NOMO-1 treated with dmso at 0.1 percent for 144 hours (cell line): ENCODE measurements around the gene SDK1.

ENCODE experiments used
- DNase-seq: peaks from one replicate; lab custom pipeline; 2025; ENCODE audit not compliant: unreplicated experiment; lab: John Stamatoyannopoulos, UW

Gene SDK1

DNA sequence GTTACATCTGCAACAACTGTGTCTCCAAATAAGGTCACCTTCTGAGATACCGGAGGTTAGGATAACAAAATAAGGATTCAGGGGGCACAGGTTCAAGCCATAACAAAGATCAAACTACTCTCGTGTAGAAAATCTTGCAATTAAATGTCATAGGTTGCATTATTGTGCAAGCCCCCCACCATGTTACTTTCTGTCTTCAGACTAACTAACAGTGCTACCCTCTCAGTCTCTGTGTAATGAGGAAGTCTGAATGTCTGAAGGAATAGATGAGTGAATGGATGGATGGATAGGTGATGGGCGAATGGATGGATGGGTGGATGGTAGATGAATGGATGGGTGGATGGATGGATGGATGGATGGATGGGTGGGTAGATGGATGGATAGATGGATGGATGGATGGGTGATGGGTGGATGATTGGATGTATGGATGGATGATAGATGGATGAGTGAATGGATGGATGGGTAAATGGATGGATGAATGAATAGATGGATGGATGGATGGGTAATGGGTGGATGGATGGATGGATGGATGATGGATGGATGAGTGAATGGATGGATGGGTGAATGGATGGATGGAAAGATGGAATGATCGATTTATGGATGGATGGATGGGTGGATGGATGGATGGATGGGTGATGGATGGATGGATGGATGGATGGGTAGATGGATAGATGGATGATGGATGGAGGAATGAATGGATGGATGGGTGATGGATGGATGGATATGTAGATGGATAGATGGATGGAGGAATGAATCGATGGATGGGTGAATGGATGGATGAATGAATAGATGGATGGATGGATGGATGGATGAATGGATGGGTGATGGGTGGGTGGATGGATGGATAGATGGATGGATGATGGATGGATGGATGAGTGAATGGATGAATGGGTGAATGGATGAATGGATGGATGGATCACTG is 823.8 kb downstream of the SDK1 start:
- DNase-seq, result no peak

GRCh38 chr7:4127909-4128560 is 827.0 kb downstream of the SDK1 start:
- no peak for DNase-seq

- DNase-seq, result no peak
Observed at GRCh38 chr7:4129481-4130122, 828.5 kb downstream of the SDK1 start.

- no peak for DNase-seq
Observed at GRCh38 chr7:4131063-4131462, 830.0 kb downstream of the SDK1 start.

DNA sequence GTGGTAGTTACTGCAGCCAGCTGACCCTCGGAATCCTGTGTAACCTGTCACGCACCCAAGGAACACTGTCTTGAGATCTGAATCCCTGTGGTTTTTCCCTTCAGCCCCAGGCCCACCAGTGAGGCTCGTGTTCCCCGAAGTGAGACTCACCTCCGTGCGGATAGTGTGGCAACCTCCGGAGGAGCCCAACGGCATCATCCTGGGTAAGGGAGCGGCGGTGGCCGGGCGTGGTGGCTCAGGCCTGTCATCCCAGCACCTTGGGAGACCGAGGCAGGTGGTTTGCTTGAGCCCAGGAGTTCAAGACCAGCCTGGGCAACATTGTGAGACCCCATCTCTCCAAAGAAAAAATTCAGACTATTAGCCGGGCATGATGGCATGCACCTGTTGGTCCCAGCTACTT is 831.2 kb downstream of the SDK1 start:
- DNase-seq, result no peak

DNA sequence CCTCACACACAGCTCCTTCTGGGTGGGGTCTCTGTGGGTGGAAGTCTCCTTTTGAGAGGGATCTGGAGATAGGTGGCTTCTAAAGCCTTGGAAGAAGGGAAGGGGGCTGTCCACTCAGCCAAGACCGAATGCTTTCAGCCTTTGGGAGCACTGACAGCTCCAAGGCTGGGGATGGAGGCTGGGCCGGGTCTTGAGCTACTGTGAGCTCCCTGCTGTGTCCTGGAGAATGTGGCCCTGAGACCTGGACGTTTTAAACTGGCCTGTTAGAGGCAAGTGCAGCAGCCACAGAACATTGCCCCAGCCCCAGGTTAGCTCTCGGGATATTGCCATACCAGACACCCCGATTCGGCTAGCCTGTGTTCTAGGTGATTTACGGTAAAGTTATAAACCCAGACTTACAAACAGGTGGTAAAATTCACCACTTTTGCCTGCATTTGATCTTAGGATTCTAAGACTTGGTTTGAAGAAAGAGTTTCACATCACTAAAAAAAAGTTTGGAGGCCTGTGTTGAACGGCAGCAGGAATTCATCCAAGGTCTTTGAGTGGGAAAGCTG is 832.5 kb downstream of the SDK1 start:
- no peak for DNase-seq

- no peak for DNase-seq
Observed at GRCh38 chr7:4134204-4134603, 833.2 kb downstream of the SDK1 start.

DNA sequence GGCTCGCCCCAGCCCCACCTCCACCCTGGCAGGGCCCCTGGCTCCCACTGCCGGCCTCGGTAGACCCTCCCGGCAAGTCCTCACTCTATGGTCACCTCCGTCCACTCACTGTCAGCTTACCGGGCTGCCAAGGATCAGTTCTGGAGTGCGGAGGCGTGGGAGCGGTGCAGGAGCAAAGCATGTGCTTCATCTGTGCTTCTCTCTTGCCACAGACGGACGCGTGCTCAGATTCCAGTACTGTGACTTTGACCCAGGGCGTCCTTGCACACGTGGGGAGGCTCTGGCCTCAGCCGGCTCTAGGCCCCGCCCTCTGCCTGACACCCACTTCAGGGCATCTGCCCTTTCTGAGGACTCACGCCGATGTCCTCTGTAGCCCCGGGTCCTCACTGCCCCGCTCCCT is 833.6 kb downstream of the SDK1 start:
- no peak for DNase-seq

DNA sequence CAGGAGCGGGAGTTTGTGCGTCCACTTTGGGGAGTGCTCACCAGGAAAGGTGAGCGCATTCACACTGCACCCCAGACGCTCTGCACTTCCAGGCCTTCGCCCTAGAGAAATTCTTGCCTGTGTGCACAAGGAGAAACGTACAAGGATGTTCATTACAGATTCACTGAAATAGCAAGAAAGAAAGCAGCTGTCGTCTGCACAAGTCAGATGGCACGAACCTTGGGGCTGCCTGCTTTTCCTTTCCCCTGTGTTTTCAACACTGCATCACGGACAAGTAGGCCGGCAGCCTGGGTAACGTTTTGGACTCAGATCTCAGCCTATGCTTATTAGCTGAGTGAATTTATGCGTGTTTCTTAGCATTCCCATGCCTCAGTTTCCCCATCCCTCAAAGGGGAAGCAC is 834.2 kb downstream of the SDK1 start:
- no peak for DNase-seq

DNA sequence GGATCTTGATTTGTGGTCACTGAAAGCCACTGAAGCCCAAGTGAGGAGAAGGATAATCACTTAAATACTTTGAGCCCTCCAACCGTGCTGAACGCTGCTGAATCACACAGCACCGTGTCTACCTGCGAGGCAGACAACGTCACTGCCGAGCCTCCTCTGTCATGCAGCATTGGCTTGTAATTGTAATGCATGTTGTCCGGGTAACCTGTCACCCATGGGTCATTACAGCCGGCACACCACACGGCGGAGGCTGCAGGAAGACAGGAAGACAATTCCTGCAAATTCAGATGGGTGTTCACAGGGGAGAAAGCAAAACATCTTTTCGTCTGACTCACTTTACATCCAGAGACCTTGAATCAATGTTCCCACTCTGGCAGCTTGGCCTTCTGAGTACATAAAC is 835.0 kb downstream of the SDK1 start:
- DNase-seq, result no peak

DNA sequence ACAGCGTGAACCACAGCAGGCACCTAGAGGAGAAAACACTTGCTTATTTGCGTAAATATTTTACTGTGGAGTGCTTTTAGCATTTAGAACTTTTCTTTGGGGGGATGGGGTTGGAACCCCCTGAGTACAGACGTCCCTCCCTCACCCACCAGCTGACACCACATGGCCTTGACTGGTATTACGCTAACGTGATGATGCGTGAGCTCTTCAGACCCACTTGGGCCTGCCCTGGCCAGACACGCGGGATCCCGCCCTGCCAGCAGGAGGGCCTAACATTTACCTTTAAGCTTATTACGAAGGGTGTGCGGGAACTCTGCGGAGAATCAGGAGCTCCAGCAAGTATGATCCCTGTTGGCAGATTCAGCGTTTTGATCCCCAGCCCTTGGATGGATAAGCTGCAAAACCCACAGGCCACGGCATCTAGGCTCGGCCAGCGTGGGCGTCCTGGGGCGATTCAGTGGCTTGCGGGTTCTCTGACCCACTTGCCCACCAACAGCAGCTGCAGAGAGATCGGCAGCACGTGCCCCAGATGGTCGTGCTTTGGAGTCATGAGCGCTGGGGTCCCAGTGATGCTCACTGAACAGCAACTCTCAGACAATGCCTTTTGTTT is 835.6 kb downstream of the SDK1 start:
- no peak for DNase-seq

DNA sequence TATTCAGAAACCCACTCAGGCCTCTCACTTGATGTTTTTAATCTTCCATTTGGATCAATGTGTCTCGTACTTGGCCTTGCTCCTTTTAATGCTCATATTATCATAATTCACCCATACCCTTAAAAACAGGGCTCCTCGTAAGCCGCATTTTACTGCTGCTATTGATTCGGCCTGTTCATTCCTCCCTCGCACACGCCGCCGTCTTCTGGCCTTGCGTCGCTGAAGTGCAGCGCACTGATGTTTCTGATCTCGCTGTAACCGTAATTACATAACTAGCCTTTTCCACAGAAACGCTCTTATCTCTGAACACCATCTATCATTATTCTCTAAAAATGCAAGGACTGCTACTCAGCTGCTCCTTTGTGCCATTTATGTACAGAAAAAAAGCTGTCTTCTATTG is 836.5 kb downstream of the SDK1 start:
- DNase-seq, result no peak

- DNase-seq, result no peak
Observed at GRCh38 chr7:4138866-4139265, 837.8 kb downstream of the SDK1 start.

DNA sequence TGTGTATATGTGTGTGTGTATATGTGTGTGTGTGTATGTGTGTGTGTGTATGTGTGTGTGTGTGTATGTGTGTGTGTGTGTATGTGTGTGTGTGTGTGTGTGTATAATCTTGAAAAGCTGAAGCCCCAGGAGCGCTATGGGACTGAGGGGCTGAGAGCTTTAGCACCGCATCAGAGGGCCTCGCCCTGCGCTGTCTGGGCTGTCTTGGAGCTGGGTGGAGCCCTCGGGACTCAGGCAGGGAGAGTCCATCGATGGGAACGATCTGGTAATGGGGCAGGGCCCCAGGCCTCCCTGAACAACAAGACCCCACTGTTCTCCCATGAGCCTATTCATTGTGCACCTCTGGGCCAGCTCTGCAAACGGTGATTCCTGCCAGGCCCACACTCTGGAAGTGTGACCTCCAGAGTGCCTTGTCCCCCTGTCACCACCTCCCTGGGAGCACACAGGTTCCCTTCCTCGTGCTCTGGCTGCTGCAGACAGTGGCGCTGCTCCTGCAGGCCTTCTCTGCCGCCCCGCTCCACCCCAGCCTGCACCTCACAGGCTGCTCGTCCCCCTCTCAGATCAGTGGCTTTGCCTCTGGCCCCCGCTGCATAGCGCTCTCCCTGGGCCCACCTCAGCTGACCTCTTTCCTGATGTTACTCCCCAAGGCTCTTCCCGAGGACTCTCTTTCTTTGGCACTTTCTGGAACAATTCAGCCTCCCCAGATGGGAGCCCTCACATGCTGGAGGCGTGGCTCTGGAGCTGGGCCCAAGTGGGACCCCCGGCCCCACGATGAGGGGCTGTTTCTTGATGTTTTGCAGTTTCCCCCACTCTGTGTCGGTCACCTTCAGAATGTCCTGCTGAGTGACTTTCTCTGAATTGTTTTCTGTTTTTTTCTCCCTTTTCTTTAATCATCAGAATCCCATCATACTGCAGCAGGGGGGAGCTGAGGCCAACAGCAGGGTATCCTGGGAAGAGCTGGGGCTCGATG is 838.9 kb downstream of the SDK1 start:
- no peak for DNase-seq

GRCh38 chr7:4140933-4141332 is 839.9 kb downstream of the SDK1 start:
- no peak for DNase-seq

- DNase-seq, result no peak
Observed at GRCh38 chr7:4143006-4143405, 842.0 kb downstream of the SDK1 start.

DNA sequence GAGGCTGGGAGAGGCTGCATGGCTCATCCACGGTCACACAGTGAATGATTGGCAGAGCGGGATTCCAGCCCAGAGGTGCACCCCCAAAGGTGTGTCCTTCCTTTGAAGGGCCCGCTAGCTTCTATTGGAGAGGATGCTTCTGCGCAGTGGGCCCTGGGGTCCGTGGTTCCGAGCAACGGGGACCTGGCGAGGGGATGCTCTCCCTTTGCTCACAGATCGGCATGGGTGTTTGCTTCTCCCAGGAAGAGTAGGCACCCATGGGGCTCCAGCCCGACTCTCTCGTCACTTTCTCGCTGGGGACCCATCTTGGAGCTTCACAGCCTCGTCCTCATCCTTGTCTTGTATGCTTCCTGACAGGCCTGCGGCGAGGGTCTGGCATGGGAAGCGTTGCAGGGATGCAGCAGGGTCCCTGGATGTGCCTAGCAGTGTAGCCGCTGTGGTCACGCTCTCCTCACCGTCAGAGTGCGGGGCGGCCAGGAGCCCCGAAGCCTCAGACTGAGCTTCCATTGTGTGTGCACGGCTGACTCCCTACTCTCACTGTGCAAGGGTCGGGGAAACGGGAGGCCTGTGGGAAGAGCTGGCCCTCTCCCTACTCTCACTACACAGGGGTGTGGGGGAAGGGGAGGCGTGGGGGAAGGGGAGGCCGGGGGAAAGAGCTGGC is 842.6 kb downstream of the SDK1 start:
- no peak for DNase-seq

DNA sequence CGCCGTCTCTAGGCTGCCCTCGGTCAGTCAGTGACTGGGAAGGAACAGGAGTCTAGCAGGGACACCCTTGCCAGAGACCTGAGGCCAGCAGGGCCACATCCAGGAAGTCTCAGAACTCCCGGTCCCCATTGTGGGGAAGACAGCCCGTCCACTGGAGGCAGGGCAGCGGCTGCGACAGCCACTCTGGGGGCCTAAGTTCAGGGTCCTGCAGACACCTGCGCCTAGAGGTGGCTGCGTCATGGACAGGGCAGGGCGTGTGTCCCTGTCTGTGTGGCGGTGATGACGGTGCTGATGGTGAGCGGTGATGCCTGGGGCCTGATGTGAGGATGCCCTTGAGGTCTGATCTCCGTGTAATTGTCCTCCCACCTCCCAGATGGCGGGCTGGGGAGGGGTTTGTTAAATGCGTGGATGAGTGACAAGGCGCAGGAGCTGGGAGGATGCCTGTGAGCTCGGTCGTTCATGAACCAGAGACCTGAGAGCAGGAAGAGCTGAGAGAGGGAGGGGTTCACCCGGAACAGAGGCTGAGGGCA is 843.2 kb downstream of the SDK1 start:
- no peak for DNase-seq

- DNase-seq, result no peak
Observed at GRCh38 chr7:4144811-4145510, 843.9 kb downstream of the SDK1 start.
